Stimulated activated CD8-positive, alpha-beta memory T cell treated with anti-CD3 and anti-CD28 coated beads, Interleukin-7, amount 100 ng/mL, for 4 hours (primary cell): ENCODE data around the gene ILF3.

Experiments used
- DNase-seq, 2 donors: peaks; one replicate each; pipeline ENCODE4 v3.0.0-alpha.2; 2020; ENCODE audit warnings: low read depth in 2 of 2

The ILF3 gene

GRCh38 chr19:10729411-10729810, 75.3 kb downstream of the ILF3 start:
- no peak for DNase-seq

- DNase-seq: no peak
Observed at GRCh38 chr19:10730932-10731331, 76.8 kb downstream of the ILF3 start.

GRCh38 chr19:10735741-10736140, 81.6 kb downstream of the ILF3 start:
- DNase-seq: no peak

GRCh38 chr19:10736189-10736588, 82.0 kb downstream of the ILF3 start:
- no peak for DNase-seq

- no peak for DNase-seq
Observed at GRCh38 chr19:10736916-10737551, 82.9 kb downstream of the ILF3 start.

GRCh38 chr19:10737722-10738121, 83.6 kb downstream of the ILF3 start:
- no peak for DNase-seq

GRCh38 chr19:10740798-10741197, 86.7 kb downstream of the ILF3 start:
- no peak for DNase-seq
